ENCODE data around the gene WDR70.

DNA sequence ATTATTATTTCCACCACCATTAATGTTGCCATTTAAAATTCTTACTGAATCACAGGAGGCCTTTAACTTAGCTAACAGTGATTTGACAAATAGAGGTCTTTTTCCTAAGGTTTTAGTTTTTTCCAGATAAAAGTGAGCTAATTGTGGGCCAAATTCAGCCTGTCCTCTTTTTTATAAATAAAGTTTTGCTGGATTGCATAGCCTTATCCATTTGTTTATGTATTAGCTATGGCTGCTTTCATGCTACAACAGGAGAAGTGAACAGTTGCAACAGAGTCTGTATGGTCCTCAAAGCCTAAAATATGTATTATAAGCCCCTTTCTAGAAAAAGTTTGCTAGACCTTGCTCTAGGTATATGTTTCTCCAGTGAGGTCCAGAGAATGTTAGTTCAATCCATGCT is 288.3 kb downstream of the WDR70 start:
- TF ChIP-seq, protein P1, sequence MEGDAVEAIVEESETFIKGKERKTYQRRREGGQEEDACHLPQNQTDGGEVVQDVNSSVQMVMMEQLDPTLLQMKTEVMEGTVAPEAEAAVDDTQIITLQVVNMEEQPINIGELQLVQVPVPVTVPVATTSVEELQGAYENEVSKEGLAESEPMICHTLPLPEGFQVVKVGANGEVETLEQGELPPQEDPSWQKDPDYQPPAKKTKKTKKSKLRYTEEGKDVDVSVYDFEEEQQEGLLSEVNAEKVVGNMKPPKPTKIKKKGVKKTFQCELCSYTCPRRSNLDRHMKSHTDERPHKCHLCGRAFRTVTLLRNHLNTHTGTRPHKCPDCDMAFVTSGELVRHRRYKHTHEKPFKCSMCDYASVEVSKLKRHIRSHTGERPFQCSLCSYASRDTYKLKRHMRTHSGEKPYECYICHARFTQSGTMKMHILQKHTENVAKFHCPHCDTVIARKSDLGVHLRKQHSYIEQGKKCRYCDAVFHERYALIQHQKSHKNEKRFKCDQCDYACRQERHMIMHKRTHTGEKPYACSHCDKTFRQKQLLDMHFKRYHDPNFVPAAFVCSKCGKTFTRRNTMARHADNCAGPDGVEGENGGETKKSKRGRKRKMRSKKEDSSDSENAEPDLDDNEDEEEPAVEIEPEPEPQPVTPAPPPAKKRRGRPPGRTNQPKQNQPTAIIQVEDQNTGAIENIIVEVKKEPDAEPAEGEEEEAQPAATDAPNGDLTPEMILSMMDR (conservative IDR thresholded peaks at IDR 0.05; ENCODE audit: low read depth, low read length), result no peak
- no peak for TF ChIP-seq EZH2 (IDR thresholded peaks at IDR 0.05; ENCODE audit: borderline replicate concordance, low read depth, low read length, poor library complexity, severe bottlenecking)
